ENCODE measurements around the gene MTUS2. TPM values are rescaled to one million over a fixed set of nuclear protein-coding genes. Genes with fewer than 3 reads are reported as not detected.

The MTUS2 gene
- total and polyA plus RNA-seq, 2 donors (not counting 3 experiments of a cell fraction or from before 2014, with no cell fraction given), result not detected

DNA sequence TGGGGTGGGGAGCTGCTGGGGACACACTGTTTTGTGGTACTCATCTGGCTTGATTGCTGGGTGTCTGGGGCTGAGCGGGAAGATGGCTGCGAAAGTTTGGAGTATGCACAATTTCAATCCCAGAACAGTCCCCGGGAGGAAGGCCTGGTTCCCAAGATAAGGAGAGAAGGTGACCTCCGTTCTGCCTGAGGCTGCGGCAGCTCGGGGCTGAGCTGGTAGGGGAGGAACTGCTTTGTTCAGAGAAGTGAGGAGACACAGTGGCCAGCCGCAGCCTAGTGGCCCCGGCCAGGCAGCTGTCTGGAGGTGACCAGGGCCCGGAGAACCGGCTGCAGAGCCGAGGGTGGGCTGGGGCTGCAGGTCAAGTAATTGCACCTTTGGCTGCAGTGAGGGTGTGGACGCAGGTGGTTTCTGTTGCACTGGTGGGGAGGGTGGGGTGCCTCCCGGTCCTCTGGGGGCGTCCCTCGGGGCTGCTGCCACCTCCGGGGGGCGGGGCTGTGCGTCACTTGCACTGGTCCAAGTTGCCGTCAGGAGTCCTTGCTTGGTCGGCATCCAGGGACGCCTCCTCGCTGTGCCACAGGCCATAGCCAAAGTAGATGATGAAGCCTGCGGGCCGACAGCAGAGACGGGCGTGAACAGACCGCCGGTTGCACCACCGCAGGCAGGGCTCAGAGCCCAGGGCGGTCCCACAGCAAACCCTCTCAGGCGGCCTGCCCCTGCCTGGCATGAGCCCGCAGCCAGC is 694.0 kb downstream of the MTUS2 start:
- dilution Hi-C loops (cut with MboI; ENCODE audit: extremely low pct_ligation_motif_present, low sequenced_read_pairs), result no loop called here
- Histone ChIP-seq H3K4me3 (replicated peaks in 1 of 3; ENCODE audit: insufficient read depth in 1 of 3, low read depth in 1 of 3, low read length in 3 of 3) (no peak overlapping the region), H3K27me3 (ENCODE audit: control insufficient read depth in 2 of 2, insufficient read depth in 2 of 2, low read length in 2 of 2) (no peaks in the 10 kb centered on the region), H3K4me2 (ENCODE audit: insufficient read depth, low read length) (no peak overlapping the region), H2AFZ (ENCODE audit: low read depth, low read length) (no peak overlapping the region), H4K20me1 (replicated peaks; ENCODE audit: control insufficient read depth, extremely low read depth, insufficient read depth, low read length) (no peaks in the 10 kb centered on the region), H3K27ac (ENCODE audit: insufficient read depth, low read depth, low read length) (no peak overlapping the region), H3K36me3 (ENCODE audit: control insufficient read depth in 2 of 2, extremely low read depth in 1 of 2, insufficient read depth in 2 of 2, low read length in 2 of 2) (peaks cover 5 to 10% of the 10 kb centered on the region in 2 experiments), H3K79me2 (ENCODE audit: control insufficient read depth, insufficient read depth, low read length) (no peaks in the 10 kb centered on the region), H3K4me1 (ENCODE audit: control insufficient read depth, extremely low read depth, insufficient read depth, low read length) (peaks cover 16% of the 10 kb centered on the region), H3K9me1 (replicated peaks; ENCODE audit: control insufficient read depth, extremely low read depth, insufficient read depth, low read length) (no peaks in the 10 kb centered on the region), H3K9ac (replicated peaks; ENCODE audit: extremely low read depth, insufficient read depth, low read length) (no peak overlapping the region), H3K9me3 (replicated peaks; ENCODE audit: control insufficient read depth, insufficient read depth, low read length) (no peaks in the 10 kb centered on the region)
- intact Hi-C loops (cut with micrococcal nuclease), result no loop called here
- TF ChIP-seq GATA2 (IDR thresholded peaks at IDR 0.05; ENCODE audit: insufficient read depth, insufficient read length, low read depth, low read length) (no peak), JUN (IDR thresholded peaks at IDR 0.05; ENCODE audit: borderline replicate concordance, insufficient read depth, insufficient read length, low read depth) (no peak), FOS (IDR thresholded peaks at IDR 0.05; ENCODE audit: borderline replicate concordance, insufficient read depth, low read length) (no peak), POLR2A (IDR thresholded peaks at IDR 0.05; ENCODE audit: low read depth, low read length) (no peak), EZH2 (IDR thresholded peaks at IDR 0.05; ENCODE audit: borderline replicate concordance, low read depth, low read length, severe bottlenecking) (no peak), MYC (IDR thresholded peaks at IDR 0.05; ENCODE audit: low read depth, low read length) (no peak), POLR2AphosphoS5 (IDR thresholded peaks at IDR 0.05; ENCODE audit: insufficient read depth, low read depth, low read length) (no peak)
- TF ChIP-seq, protein P1, sequence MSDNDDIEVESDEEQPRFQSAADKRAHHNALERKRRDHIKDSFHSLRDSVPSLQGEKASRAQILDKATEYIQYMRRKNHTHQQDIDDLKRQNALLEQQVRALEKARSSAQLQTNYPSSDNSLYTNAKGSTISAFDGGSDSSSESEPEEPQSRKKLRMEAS (IDR thresholded peaks at IDR 0.05; ENCODE audit: insufficient read depth, insufficient read length), result no peak
- TF ChIP-seq, protein P2, sequence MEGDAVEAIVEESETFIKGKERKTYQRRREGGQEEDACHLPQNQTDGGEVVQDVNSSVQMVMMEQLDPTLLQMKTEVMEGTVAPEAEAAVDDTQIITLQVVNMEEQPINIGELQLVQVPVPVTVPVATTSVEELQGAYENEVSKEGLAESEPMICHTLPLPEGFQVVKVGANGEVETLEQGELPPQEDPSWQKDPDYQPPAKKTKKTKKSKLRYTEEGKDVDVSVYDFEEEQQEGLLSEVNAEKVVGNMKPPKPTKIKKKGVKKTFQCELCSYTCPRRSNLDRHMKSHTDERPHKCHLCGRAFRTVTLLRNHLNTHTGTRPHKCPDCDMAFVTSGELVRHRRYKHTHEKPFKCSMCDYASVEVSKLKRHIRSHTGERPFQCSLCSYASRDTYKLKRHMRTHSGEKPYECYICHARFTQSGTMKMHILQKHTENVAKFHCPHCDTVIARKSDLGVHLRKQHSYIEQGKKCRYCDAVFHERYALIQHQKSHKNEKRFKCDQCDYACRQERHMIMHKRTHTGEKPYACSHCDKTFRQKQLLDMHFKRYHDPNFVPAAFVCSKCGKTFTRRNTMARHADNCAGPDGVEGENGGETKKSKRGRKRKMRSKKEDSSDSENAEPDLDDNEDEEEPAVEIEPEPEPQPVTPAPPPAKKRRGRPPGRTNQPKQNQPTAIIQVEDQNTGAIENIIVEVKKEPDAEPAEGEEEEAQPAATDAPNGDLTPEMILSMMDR (IDR thresholded peaks at IDR 0.05; ENCODE audit: extremely low read depth in 1 of 2, insufficient read depth in 1 of 2, low read depth in 1 of 2, low read length in 2 of 2), result no peak
- POLR2A ChIA-PET, result no interaction called here
- DNase-seq (ENCODE audit: low read depth, low spot score) (peak; percentile 25), FAIRE-seq (no peak)
- no TSS peak for BruUV-seq (replicated peaks)
- CTCF ChIA-PET, result no interaction called here
